H9 (cell line): ENCODE results near the gene WAPL. TPM values are rescaled to one million over a fixed set of nuclear protein-coding genes. Genes with fewer than 3 reads are reported as not detected.

Experiments used
- DNase-seq: peaks from one replicate; pipeline ENCODE4 v3.0.0-alpha.2; 2017
- H2AFZ ChIP-seq: one replicate; pipeline ENCODE4 v1.6.1; 2013; ENCODE audit warnings: mild to moderate bottlenecking, low read length, control low read depth, moderate library complexity
- H2AK5ac ChIP-seq: 2 replicates; pipeline ENCODE4 v1.6.1; 2013; ENCODE audit warnings: low read length, control low read depth, mixed read lengths; ENCODE audit not compliant: insufficient read length
- H2BK120ac ChIP-seq: one replicate; pipeline ENCODE4 v1.6.1; 2013; ENCODE audit warnings: low read depth, mild to moderate bottlenecking, low read length, control low read depth, inconsistent platforms; ENCODE audit not compliant: poor library complexity, severe bottlenecking
- H2BK12ac ChIP-seq: 2 replicates; pipeline ENCODE4 v1.6.1; 2013; ENCODE audit warnings: low read length, control low read depth, mixed read lengths, low read depth; ENCODE audit not compliant: insufficient read length
- H2BK15ac ChIP-seq: 2 replicates; pipeline ENCODE4 v1.6.1; 2013; ENCODE audit warnings: low read depth, low read length, control low read depth
- H2BK20ac ChIP-seq: one replicate; pipeline ENCODE4 v1.6.1; 2013; ENCODE audit warnings: low read depth, mild to moderate bottlenecking, low read length, control low read depth, inconsistent platforms; ENCODE audit not compliant: poor library complexity, severe bottlenecking
- H2BK5ac ChIP-seq: 2 replicates; pipeline ENCODE4 v1.6.1; 2013; ENCODE audit warnings: low read length, control low read depth, mixed read lengths; ENCODE audit not compliant: insufficient read length
- H3K14ac ChIP-seq: 2 replicates; pipeline ENCODE4 v1.6.1; 2013; ENCODE audit warnings: low read length, control low read depth; ENCODE audit not compliant: insufficient read depth
- H3K18ac ChIP-seq: 2 replicates; pipeline ENCODE4 v1.6.1; 2013; ENCODE audit warnings: low read depth, mild to moderate bottlenecking, mixed read lengths, low read length, control low read depth; ENCODE audit not compliant: insufficient read length
- H3K23ac ChIP-seq: 2 replicates; pipeline ENCODE4 v1.6.1; 2013; ENCODE audit warnings: low read length, control low read depth, mixed read lengths, low read depth; ENCODE audit not compliant: insufficient read length
- H3K23me2 ChIP-seq: 2 replicates; pipeline ENCODE4 v1.6.1; 2013; ENCODE audit warnings: low read depth, mild to moderate bottlenecking, mixed read lengths, low read length, control low read depth; ENCODE audit not compliant: insufficient read length, poor library complexity, severe bottlenecking
- H3K27ac ChIP-seq: 2 replicates; pipeline ENCODE4 v1.5.1; 2013; ENCODE audit warnings: low read length, control low read depth, mixed read lengths, low read depth; ENCODE audit not compliant: insufficient read length
- H3K27me3 ChIP-seq: 2 replicates; pipeline ENCODE4 v1.6.1; 2013; ENCODE audit warnings: low read length, control low read depth, inconsistent platforms; ENCODE audit not compliant: insufficient read depth
- H3K4ac ChIP-seq: 2 replicates; pipeline ENCODE4 v1.6.1; 2013; ENCODE audit warnings: low read depth, mild to moderate bottlenecking, control low read depth, inconsistent platforms, low read length, moderate library complexity
- H3K4me1 ChIP-seq: 2 replicates; pipeline ENCODE4 v1.6.1; 2013; ENCODE audit warnings: low read length, control low read depth, inconsistent platforms; ENCODE audit not compliant: insufficient read depth
- H3K4me2 ChIP-seq: 2 replicates; pipeline ENCODE4 v1.6.1; 2013; ENCODE audit warnings: low read length, control low read depth, mixed read lengths; ENCODE audit not compliant: insufficient read length, insufficient read depth
- H3K56ac ChIP-seq: 2 replicates; pipeline ENCODE4 v1.6.1; 2013; ENCODE audit warnings: low read depth, mild to moderate bottlenecking, mixed read lengths, low read length, control low read depth; ENCODE audit not compliant: insufficient read length
- H3K79me1 ChIP-seq: 2 replicates; pipeline ENCODE4 v1.6.1; 2013; ENCODE audit warnings: low read depth, mild to moderate bottlenecking, moderate library complexity, low read length, control low read depth, inconsistent platforms; ENCODE audit not compliant: insufficient read depth, poor library complexity, severe bottlenecking
- H3K79me2 ChIP-seq: 2 replicates; pipeline ENCODE4 v1.6.1; 2013; ENCODE audit warnings: low read length, control low read depth, inconsistent platforms; ENCODE audit not compliant: insufficient read depth
- H3K9ac ChIP-seq: 2 replicates; pipeline ENCODE4 v1.6.1; 2013; ENCODE audit warnings: low read length, control low read depth, mixed read lengths; ENCODE audit not compliant: insufficient read length; ENCODE audit errors: extremely low read depth
- H3K9me3 ChIP-seq: one replicate; pipeline ENCODE4 v1.6.1; 2013; ENCODE audit warnings: low read depth, low read length, inconsistent platforms; ENCODE audit not compliant: control insufficient read depth
- H3T11ph ChIP-seq: one replicate; pipeline ENCODE4 v1.6.1; 2013; ENCODE audit warnings: mild to moderate bottlenecking, low read length, control low read depth, inconsistent platforms
- H4K20me1 ChIP-seq: one replicate; pipeline ENCODE4 v1.6.1; 2013; ENCODE audit not compliant: control insufficient read depth, insufficient read length, insufficient read depth
- H4K5ac ChIP-seq: 2 replicates; pipeline ENCODE4 v1.6.1; 2013; ENCODE audit warnings: low read depth, mild to moderate bottlenecking, mixed read lengths, low read length, control low read depth; ENCODE audit not compliant: insufficient read length
- H4K8ac ChIP-seq: replicated peaks from 2 replicates; pipeline ENCODE4 v1.6.1; 2013; ENCODE audit warnings: low read length, control low read depth, mixed read lengths, low read depth; ENCODE audit not compliant: insufficient read length
- H4K91ac ChIP-seq: 2 replicates; pipeline ENCODE4 v1.6.1; 2013; ENCODE audit warnings: low read depth, mild to moderate bottlenecking, moderate library complexity, mixed read lengths, low read length, control low read depth; ENCODE audit not compliant: insufficient read length
- H3K27ac Mint-ChIP-seq, 3 experiments: 2 replicates in 2 of 3; 3 replicates in 1 of 3; pipeline ENCODE4 v1.8.0; 2020 to 2021; ENCODE audit warnings: mixed read lengths in 3 of 3, mild to moderate bottlenecking in 1 of 3, moderate library complexity in 1 of 3
- H3K27me3 Mint-ChIP-seq: 2 replicates; pipeline ENCODE4 v1.8.0; 2021; ENCODE audit warnings: low read depth, mild to moderate bottlenecking, moderate library complexity, mixed read lengths
- H3K36me3 Mint-ChIP-seq, 3 experiments: 2 replicates in 2 of 3; 3 replicates in 1 of 3; pipeline ENCODE4 v1.8.0; 2020 to 2021; ENCODE audit warnings: low read depth in 3 of 3, mixed read lengths in 3 of 3; ENCODE audit not compliant: insufficient read depth in 1 of 3
- H3K4me1 Mint-ChIP-seq, 2 experiments: 2 replicates each; pipeline ENCODE4 v1.8.0; 2020; ENCODE audit warnings: mixed read lengths in 2 of 2
- H3K4me3 Mint-ChIP-seq, 2 experiments: 2 replicates in 1 of 2; 3 replicates in 1 of 2; pipeline ENCODE4 v1.8.0; 2020 to 2021; ENCODE audit warnings: mild to moderate bottlenecking in 2 of 2, mixed read lengths in 2 of 2, moderate library complexity in 1 of 2
- H3K9me3 Mint-ChIP-seq, 2 experiments: 2 replicates in 1 of 2; 3 replicates in 1 of 2; pipeline ENCODE4 v1.8.0; 2020; ENCODE audit warnings: mild to moderate bottlenecking in 2 of 2, mixed read lengths in 2 of 2, moderate library complexity in 1 of 2
- CTCF ChIP-seq: fragments of 200-600 bp; sonication (generic); conservative IDR thresholded peaks from 3 replicates; pipeline ENCODE4 v1.8.0; 2021; ENCODE audit warnings: antibody characterized with exemption, mild to moderate bottlenecking
- WGBS: extraction: QIAGEN DNeasy Blood & Tissue Kit; methylation state at CpG from one replicate; pipeline ENCODE4 v1.1.7; 2013; ENCODE audit warnings: missing lambda C conversion rate, low lambda C conversion rate, mixed read lengths; ENCODE audit not compliant: insufficient read length; ENCODE audit errors: extremely low coverage; 5-methylcytosine and 5-hydroxymethylcytosine counted together
- total RNA-seq: library from RNA; stranded (reverse); gene quantifications from 2 replicates; pipeline ENCODE4 v1.2.1, GENCODE V29; 2021

WAPL gene
- total RNA-seq, 1 experiment from 2014 or later: 61.4 TPM

GRCh38 chr10:86540016-86540415 is 18.4 kb upstream of the WAPL start:
- Histone ChIP-seq H3K79me1 (no peaks in the 10 kb centered on the region), H3K27me3 (no peaks in the 10 kb centered on the region; the same call in 1 of the 2 replicates), H3K9ac (no peak overlapping the region), H4K8ac (no peak overlapping the region), H3K79me2 (no peaks in the 10 kb centered on the region), H3K23me2 (no peaks in the 10 kb centered on the region), H2BK5ac (no peak overlapping the region), H3T11ph (no peak overlapping the region), H3K4me2 (no peak overlapping the region), H2AFZ (no peak overlapping the region), H2BK20ac (no peak overlapping the region), H3K27ac (no peak overlapping the region), H2AK5ac (no peak overlapping the region), H3K23ac (no peak overlapping the region), H4K20me1 (no peaks in the 10 kb centered on the region), H2BK15ac (no peak overlapping the region), H3K18ac (no peak overlapping the region), H3K4ac (no peak overlapping the region), H2BK120ac (no peak overlapping the region), H4K91ac (no peak overlapping the region), H2BK12ac (no peak overlapping the region), H3K14ac (no peak overlapping the region), H3K4me1 (peaks cover 3% of the 10 kb centered on the region; the same call in 1 of the 2 replicates), H4K5ac (no peak overlapping the region), H3K9me3 (no peaks in the 10 kb centered on the region), H3K56ac (no peak overlapping the region)
- no peak for DNase-seq
- H3K36me3 Mint-ChIP-seq: peaks cover 0 to 4% (median 0%) of the 10 kb centered on the region in 3 experiments; a peak in 1 of 7 replicates
- H3K27me3 Mint-ChIP-seq: peaks cover 13% of the 10 kb centered on the region
- no peak overlapping the region; a peak in 1 of 7 replicates for H3K27ac Mint-ChIP-seq
- TF ChIP-seq CTCF: no peak
- no peak overlapping the region for H3K4me3 Mint-ChIP-seq
- no peaks in the 10 kb centered on the region; a peak in 1 of 5 replicates for H3K9me3 Mint-ChIP-seq
- peaks cover 2 to 4% of the 10 kb centered on the region in 2 experiments; a peak in 3 of 4 replicates for H3K4me1 Mint-ChIP-seq
- no CpG with 5 or more reads among the region's 5 CpGs for WGBS
